ENCODE results near the gene GPR160.
A peak's percentile ranks its signal among the peaks of the same experiment; 100 is the strongest.

The GPR160 gene

GRCh38 chr3:170064108-170064507, 26.3 kb downstream of the GPR160 start:
- no peak for DNase-seq (ENCODE audit: low spot score)

GRCh38 chr3:170075441-170076091, 37.8 kb downstream of the GPR160 start:
- no peak for DNase-seq (ENCODE audit: low spot score)

DNA sequence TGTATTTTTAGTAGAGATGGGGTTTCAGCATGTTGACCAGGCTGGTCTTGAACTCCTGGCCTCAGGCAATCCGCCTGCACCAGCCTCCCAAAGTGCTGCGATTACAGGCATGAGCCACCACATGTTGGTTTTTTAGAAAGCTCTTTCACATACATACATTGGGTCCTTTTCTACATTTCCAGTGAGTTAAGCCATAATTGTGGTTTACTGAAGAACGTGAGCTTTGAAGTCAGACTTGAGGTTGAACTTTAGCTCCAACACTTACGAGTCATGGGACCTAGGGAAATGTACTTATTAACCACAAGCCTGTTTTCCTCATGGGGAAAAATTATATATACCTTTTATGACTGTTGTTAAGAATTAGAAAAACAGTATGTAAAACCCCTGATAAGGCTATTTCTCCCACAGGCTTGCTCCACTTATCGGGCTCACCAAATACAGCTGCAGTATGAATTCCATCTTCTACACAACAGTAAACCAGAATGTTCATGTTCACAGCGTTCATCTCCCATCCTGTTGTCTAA, 39.0 kb downstream of the GPR160 start:
- DNase-seq (ENCODE audit: low spot score): peak; percentile 36

GRCh38 chr3:170077361-170077760, 39.6 kb downstream of the GPR160 start:
- DNase-seq (ENCODE audit: low spot score): no peak

- no peak for DNase-seq (ENCODE audit: low spot score)
Measured at GRCh38 chr3:170078620-170079281, 41.0 kb downstream of the GPR160 start.

- no peak for DNase-seq (ENCODE audit: low spot score)
Measured at GRCh38 chr3:170079536-170080165, 41.9 kb downstream of the GPR160 start.

DNA sequence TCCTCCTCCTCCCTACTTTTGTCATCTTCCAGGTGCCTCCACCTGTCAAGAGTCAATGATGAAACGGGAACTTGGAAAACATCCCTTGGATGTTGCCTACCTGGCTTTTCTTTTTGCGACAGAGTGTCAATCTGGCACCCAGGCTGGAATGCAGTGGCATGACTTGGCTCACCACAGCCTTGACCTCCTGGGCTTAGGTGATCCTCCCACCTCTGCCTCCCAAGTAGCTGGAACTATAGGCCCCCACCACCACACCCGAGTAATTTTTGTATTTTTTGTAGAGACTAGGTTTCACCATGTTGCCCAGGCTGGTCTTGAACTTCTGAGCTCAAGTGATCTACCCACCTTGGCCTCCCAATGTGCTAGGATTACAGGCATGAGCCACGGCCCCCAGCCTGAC, 42.8 kb downstream of the GPR160 start:
- no peak for DNase-seq (ENCODE audit: low spot score)

DNA sequence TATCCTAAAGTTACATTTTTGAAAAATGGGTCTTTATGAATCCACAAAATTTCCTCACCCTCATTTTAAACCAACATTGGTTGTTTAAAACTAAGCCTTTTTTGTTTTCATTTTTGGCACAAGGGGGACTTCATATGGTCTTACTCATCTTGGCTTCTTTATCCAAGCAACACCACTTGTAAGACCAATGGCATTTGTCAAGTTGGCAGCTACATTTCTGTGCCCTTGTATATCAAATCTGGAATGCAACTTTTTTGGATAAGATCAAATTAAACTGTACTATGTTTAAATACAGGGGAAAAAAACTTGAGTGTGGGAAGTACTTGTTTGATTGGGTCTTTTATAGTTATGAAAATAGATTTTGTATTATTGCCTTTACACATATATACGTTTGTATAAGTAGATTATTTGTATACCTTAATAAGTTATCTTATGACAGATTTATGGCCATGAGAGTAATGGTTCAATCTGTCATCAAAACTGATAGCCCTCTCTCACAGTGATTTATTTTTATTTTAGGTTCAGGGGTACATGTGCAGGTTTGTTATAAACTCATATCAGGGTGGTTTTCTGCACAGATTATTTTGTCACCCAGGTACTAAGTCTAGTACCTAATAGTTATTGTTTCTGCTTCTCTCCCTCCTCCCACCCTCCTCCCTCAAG, 43.4 kb downstream of the GPR160 start:
- DNase-seq (ENCODE audit: low spot score): peak; percentile 34

- no peak for DNase-seq (ENCODE audit: low spot score)
Measured at GRCh38 chr3:170083343-170083742, 45.5 kb downstream of the GPR160 start.

DNA sequence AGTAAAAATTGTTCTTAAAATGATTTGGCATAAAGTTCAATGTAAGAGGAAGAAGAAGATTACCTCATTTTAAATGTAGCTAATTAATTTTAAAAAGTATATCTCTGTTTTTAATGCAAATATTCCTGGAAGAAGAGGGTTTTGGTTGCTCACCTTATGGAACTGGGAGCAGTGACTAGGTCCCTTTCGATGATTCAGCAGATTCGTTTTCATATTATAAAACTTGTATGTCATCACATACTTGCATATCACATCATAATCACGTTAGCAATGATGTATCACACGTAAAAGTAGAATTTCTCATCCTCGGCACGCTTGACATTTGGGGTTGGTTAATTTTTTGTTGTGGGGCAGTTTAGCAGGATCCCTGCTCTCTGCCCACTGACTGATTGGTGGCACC, 47.6 kb downstream of the GPR160 start:
- no peak for DNase-seq (ENCODE audit: low spot score)

- DNase-seq (ENCODE audit: low spot score): no peak
Measured at GRCh38 chr3:170089862-170090600, 52.2 kb downstream of the GPR160 start.

DNA sequence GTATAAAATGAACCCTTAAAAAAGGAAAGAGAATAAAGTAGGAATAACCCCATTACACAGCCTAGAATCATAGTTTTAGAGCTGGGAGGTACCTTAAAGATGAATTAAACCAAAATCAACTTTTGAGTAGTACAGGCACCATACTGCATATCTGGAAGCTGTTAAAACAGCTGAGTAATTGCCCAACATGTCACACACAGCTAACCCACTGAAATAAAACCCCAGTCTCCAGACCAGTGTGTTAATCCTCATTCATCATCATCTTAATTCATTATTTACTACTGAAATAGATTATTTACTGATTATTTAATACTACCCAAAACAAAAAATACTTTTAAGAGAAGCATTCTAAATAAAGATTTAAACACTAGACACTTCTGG, 52.8 kb downstream of the GPR160 start:
- no peak for DNase-seq (ENCODE audit: low spot score)

DNA sequence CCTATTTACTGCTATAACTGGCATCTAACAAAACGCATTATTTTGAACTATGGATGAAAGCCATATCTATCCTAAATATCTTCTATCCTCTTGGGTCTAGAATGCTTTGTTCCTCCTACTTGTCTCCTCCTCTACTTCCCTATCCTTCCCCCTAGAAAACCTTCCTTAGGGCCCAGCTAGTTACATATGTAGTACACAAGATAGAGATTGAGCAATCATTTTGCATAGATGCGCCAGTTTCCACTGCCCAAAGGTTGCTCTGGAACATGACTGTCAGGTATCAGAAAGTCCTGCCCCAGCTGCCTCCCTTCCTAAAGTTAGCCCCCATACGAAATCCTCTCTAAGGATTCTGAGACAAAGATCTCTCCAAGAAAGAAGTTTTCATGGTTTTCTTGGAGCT, 55.1 kb downstream of the GPR160 start:
- DNase-seq (ENCODE audit: low spot score): no peak

DNA sequence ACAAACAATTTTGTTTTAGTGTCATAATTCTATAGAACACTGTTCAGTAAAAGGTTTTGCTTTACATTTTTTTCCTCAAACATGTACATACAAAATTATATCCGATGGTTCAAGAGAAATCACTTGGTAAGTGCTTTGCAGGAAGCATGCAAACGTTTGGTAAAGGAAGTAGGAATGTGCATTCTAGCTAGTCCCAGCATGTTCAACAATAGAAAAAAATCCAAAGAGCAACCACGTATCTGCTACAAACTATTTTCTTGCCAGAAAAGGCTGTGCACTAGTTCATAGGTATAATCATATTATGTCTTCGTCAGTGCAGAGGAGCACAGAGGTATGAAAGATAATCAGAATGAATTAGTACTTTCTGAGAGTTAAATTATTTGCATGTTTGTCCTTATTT, 58.0 kb downstream of the GPR160 start:
- DNase-seq (ENCODE audit: low spot score): no peak

GRCh38 chr3:170096342-170096741, 58.5 kb downstream of the GPR160 start:
- DNase-seq (ENCODE audit: low spot score): no peak

DNA sequence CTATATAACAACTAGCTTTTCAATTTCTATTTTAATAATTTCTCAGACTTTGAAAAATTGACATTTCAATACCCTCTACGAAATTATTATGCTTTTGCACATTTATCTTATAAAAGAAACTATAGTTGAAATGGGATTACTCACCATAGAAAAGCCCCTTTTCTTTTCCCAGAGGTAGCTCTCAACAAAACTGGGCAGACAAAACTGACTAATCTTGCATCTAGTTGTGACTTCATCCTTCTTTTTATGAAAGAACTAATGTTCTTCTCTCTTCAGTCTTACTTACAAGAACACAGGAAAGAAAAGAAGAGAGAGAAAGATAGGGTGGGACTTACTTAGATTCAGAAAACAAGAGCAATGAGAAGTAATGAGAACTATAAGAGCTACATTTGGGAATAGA, 61.0 kb downstream of the GPR160 start:
- no peak for DNase-seq (ENCODE audit: low spot score)

DNA sequence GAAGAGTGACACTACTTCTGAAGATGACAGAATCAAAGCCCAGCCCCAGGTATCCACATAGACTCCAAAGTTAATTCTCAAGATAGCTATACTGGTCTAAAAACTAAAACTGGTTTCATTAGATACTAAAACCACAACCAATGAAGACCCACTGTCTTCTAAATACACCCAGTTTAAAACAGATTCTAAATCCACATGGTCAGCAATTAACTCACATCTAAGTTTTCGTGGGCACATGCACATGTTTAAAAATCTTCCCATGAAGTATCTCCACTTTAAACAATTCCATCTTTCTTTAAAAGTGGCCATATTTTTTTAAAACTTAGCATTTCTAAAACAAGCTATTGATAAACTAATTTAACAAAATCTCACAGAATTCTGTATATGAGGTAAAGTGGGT, 63.1 kb downstream of the GPR160 start:
- DNase-seq (ENCODE audit: low spot score): no peak

DNA sequence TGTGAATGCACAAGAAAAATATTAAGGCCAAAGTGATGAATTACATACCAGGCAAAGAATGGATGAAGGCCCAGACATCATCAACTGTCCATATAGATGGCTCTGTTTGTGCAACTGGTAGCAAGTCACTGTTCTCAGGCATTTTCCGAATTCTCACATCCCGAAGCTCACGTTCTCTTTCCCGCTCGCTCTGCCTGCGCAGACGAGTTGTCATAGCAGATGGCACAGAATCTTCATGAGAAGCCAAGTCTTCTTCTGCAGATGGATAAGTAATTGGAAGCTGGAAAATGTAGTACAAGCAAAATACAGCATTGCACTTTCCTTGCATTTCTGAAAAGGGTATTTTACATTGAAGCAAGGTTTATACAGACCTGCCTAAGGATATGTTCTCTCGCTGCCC, 64.6 kb downstream of the GPR160 start:
- DNase-seq (ENCODE audit: low spot score): no peak

DNA sequence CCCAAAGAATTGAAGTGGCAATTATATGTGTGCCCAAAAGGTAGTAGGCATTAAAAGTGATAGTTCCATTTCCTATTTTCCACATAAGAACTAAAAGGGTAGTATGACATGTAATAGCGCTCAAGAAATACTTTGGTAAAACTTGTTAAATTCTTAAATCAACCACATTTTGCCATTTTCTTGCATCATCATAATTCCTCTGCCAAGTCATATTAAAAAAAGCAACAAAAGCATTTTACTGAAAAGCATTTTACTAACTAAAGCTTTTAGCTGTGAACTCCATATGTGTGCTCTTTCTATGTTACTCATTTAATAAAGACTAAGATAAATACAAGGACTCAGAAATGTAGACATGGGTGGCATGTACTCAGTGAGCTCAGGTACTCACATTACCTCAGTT, 70.1 kb downstream of the GPR160 start:
- DNase-seq (ENCODE audit: low spot score): no peak

- no peak for DNase-seq (ENCODE audit: low spot score)
Measured at GRCh38 chr3:170108955-170109354, 71.2 kb downstream of the GPR160 start.

DNA sequence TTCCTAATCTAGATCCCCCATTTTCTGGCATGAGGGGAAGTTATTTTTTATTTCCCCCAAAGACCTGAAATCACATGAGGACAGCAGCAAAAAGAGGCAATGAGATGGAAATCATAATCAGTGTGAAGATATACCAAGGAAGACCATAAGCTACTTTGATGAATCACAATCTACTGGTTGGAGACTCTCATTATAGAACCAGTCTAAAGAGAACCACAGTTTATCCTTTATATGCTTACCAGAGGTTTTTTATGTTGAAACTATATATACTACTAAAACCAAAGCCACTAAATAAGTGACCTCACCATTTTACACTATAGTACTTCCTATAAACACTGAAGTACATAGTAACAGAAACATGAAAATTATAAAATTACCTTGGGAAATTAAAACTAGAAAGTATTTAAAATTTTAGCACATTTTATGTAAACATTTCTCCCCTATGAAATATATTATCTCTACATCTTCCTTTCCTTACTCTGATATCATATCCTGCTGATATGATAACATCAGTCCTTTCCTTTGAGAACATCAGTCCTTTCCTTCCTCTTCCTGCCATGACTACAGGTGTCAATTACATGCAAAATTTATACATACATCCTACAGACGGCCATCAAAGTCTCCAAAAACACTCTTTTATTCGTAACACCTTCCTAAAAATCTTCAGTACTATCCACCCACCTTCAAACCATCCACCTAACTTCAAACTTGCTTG, 71.9 kb downstream of the GPR160 start:
- no peak for DNase-seq (ENCODE audit: low spot score)
